ENCODE data around the gene RUNDC3A.
"Not testable (repeated sequence)": the region's sequence is repeated elsewhere in the genome, so short reads cannot be mapped to it uniquely, and the experiment has no call there.

Gene RUNDC3A

GRCh38 chr17:44318077-44318892, 9.9 kb downstream of the RUNDC3A start:
- no peak for DNase-seq (ENCODE audit: low spot score)

GRCh38 chr17:44320066-44320465, 11.7 kb downstream of the RUNDC3A start:
- no peak for DNase-seq (ENCODE audit: low spot score)

- no peak for DNase-seq (ENCODE audit: low spot score)
Measured at GRCh38 chr17:44321246-44322120, 13.1 kb downstream of the RUNDC3A start.

- DNase-seq (ENCODE audit: low spot score), result no peak
Measured at GRCh38 chr17:44322236-44322895, 14.0 kb downstream of the RUNDC3A start.

- no peak for DNase-seq (ENCODE audit: low spot score)
Measured at GRCh38 chr17:44323359-44324091, 15.1 kb downstream of the RUNDC3A start.

GRCh38 chr17:44324092-44324570, 15.7 kb downstream of the RUNDC3A start:
- no peak for DNase-seq (ENCODE audit: low spot score)

- DNase-seq (ENCODE audit: low spot score), result peak; percentile 94
Measured at GRCh38 chr17:44324571-44325275, 16.3 kb downstream of the RUNDC3A start, which contains the start of gene SLC25A39. Gene SLC25A39, minus strand, starts transcription at chr17:44324823. Its CDS starts 1,261 bp downstream, at chr17:44323562.

GRCh38 chr17:44326861-44327444, 18.6 kb downstream of the RUNDC3A start:
- peak; percentile 98 for DNase-seq (ENCODE audit: low spot score)

- DNase-seq (ENCODE audit: low spot score), result no peak
Measured at GRCh38 chr17:44327715-44328449, 19.5 kb downstream of the RUNDC3A start.

GRCh38 chr17:44329516-44329915, 21.1 kb downstream of the RUNDC3A start:
- DNase-seq (ENCODE audit: low spot score), result not testable (repeated sequence)

GRCh38 chr17:44330263-44330662, 21.9 kb downstream of the RUNDC3A start:
- DNase-seq (ENCODE audit: low spot score), result not testable (repeated sequence)

- peak; percentile 72 for DNase-seq (ENCODE audit: low spot score)
Measured at GRCh38 chr17:44331249-44331760, 22.9 kb downstream of the RUNDC3A start.

- no peak for DNase-seq (ENCODE audit: low spot score)
Measured at GRCh38 chr17:44333371-44333770, 25.0 kb downstream of the RUNDC3A start.

- DNase-seq (ENCODE audit: low spot score), result no peak
Measured at GRCh38 chr17:44334315-44334714, 25.9 kb downstream of the RUNDC3A start.

- no peak for DNase-seq (ENCODE audit: low spot score)
Measured at GRCh38 chr17:44334727-44335126, 26.3 kb downstream of the RUNDC3A start.

- DNase-seq (ENCODE audit: low spot score), result no peak
Measured at GRCh38 chr17:44335564-44335963, 27.2 kb downstream of the RUNDC3A start.

GRCh38 chr17:44335968-44336367, 27.6 kb downstream of the RUNDC3A start:
- no peak for DNase-seq (ENCODE audit: low spot score)

GRCh38 chr17:44338702-44339101, 30.3 kb downstream of the RUNDC3A start:
- no peak for DNase-seq (ENCODE audit: low spot score)

GRCh38 chr17:44340553-44340952, 32.2 kb downstream of the RUNDC3A start:
- not testable (repeated sequence) for DNase-seq (ENCODE audit: low spot score)
